HG02885 (cell line): Measurements from ENCODE around the gene ZNF549.

Experiments
- ATAC-seq: cut with Tn5 transposase; IDR thresholded peaks from one replicate; pipeline ENCODE4 v1.9.1; 2021; ENCODE audit warnings: mild to moderate bottlenecking; ENCODE audit not compliant: unreplicated experiment, poor library complexity

ZNF549 gene

DNA sequence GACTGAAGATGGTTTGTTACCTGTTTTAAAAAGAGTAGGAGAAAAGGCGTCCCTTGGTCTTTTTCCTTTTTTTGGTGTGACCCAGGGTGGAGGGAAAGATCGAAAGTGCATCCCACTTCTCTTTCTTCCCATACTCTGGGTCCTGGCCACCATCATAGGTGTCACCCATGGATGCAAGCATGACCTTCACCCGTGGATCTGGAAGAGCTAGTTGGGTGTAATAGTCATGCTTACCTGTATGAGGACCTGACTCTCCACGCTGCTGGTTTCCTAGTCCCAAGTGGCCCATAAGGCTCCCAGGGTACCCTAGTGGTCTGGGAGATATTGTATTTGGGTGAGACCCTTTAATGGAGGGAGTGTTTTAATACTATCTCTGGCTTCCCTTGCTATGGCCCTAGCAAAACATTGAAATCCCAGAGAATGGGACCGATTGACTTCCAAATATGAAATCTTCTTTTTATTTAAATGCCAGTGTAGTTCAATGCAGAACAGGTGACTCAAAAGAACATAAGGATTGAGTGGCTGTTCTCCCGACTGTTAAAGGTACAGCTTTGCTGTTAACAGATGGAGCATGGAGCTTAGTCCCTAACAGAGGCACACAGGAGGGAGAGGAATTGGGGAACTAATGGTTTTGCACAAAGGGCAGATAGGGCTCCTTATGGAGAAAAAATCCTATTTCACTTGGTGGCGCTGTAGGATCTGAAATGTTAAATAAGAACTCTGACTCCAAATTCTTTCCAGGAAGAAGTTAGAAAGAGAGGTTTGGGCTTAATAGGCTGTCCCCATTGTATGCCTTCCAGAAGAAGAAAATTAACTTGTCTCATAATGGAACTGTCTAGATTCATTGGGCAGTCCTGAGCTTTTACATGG, 39.5 kb downstream of the ZNF549 start:
- no peak for ATAC-seq

DNA sequence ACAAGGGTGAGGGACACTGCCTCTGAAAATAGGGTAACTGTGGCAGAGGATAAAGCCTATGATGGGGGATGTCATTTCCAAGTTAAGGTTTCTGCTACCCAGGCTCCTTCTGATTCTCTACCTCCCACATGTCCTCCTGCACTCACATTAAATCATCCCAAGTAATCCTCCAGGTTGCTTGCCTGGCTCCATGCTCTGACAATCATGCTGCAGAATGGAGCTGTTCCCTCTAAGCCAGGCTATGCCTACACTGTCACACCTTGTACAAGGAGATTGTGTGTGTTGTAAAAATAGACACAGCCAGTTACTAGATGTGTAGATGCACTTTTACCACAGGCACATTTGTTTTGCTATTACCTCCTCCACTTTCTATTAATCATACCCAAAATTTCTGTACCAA, 43.6 kb downstream of the ZNF549 start:
- ATAC-seq, result no peak

- ATAC-seq, result no peak
These were observed 45.3 kb downstream of the ZNF549 start for GRCh38 chr19:57572415-57572947.

DNA sequence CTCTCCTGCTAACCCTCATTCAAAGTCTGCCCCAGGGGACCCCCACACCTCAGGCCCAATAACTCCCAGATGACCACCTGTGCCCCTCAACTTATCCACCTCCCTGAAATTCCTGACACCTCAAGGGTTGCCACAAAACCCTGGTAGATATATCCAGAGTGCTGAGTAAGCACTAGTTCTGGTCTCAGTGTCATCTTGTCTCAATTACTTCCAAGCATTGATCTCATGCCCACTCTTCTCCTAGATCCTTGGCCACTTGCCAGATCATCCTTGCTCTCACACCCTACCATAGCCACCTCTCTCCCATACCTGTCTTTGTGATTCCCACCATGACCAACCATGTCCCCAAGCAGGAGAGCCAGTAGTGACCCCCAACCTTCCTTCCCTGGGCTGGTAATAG, 49.5 kb downstream of the ZNF549 start:
- ATAC-seq, result no peak

GRCh38 chr19:57578487-57579205, 51.5 kb downstream of the ZNF549 start, which contains the start of gene ZNF416:
Gene ZNF416, minus strand, starts transcription at chr19:57578911. Its CDS starts 207 bp downstream, at chr19:57578704.
- ATAC-seq, result peak; percentile 97

DNA sequence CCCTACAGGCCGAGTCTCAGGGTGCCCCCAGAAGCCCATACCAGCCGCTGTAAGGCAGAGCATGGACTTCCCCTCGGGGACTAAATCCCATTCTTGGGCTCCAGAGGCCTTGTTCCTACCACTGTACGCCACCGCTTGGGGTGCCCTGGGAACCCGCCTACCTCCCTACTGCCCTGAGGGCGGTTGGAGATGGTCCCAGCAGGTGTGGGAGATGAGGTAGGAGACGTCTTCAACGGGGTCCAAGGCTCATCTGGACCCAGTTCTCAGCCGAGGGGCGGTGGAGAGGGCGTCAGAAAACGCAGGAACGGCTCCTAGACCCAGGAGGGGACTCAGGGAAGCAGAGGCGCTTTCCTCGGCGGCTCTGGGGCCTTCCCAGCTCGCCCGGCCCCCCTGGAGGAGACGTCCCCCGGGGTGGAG, 56.0 kb downstream of the ZNF549 start:
- no peak for ATAC-seq

- peak; percentile 84 for ATAC-seq
These were observed 56.6 kb downstream of the ZNF549 start, which contains the start of gene ZIK1 for GRCh38 chr19:57583521-57584416. Gene ZIK1, plus strand, starts transcription at chr19:57584145. Its CDS starts 212 bp downstream, at chr19:57584357.

- ATAC-seq, result no peak
These were observed 60.4 kb downstream of the ZNF549 start for GRCh38 chr19:57587529-57587928.

DNA sequence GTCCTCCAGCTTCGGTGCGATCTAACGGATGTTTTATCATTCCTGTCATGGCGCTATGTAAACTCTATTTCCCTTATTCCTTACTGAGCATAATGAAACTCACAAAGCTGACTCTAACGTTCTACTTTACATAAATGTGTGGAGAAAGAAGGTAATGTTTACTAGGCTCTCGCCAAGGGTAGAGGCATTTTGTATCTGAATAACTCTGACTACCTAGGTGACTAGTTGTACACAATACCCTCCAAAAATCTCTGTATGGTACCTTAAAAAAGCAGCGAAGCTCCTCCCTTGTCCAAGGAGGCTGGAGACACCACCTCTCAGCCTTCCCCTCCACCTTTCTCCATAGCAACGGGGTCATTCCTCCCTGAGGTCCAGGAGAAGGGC, 72.2 kb downstream of the ZNF549 start:
- no peak for ATAC-seq

DNA sequence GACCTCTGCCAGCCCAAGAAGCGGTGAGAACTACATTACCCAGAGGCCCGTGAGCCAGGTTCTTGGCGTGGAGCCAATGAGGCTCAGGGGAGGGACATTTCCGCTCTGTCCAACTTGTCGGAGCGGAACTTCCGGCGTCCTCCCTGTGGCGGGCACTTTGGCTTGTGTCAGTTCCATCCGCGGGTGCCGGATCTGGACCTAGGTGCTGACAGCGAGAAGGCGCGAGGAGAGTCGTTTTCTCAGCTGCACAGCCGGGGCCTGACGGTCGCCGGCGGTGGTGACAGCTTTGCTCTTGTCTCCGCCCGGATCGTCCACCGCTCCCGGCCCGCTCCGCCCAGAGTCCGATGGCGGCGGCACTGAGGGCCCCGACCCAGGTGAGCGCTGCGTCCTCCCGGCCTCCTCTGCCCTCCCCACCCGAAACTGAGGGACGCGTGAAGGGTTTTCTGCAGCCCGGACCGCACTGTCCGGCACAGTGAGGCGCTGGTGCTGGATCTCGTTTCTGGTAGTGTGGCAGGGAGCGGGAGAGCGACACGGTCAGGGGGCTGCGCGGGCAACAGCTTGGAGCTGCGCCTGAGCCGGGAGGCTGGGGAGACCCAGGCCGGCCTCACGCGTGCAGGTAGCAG, 72.7 kb downstream of the ZNF549 start, which contains the start of gene ZNF530:
TSS of gene ZNF530 (plus strand) at position 125 of the 623 bp plus-strand sequence. CDS start 4,461 bp downstream, outside the sequence.
- ATAC-seq, result peak; percentile 99

- ATAC-seq, result no peak
These were observed 79.8 kb downstream of the ZNF549 start for GRCh38 chr19:57606931-57607330.
